A549 (cell line): ENCODE measurements around the gene PHTF2.

Source experiments
- BHLHE40 ChIP-seq: IDR thresholded peaks from 2 replicates; pipeline ENCODE4 v1.6.1; 2012; ENCODE audit warnings: low read depth, low read length, inconsistent platforms
- CEBPB ChIP-seq, 2 experiments: fragments of >200 bp in 1 of 2; sonication (Bioruptor Twin) in 1 of 2; formaldehyde crosslinking in 1 of 2; IDR thresholded peaks; 2 replicates each; pipeline ENCODE4 v1.6.1; 2012 to 2016
- EP300 ChIP-seq, 2 experiments: fragments of >200 bp; sonication (Bioruptor Twin); formaldehyde crosslinking; IDR thresholded peaks; 2 replicates in 1 of 2; 3 replicates in 1 of 2; pipeline ENCODE4 v1.6.1; 2016 to 2017
- ESRRA ChIP-seq: fragments of 150-350 bp; IDR thresholded peaks from 2 replicates; pipeline ENCODE4 v1.6.1; 2014; ENCODE audit warnings: mild to moderate bottlenecking, low read length, borderline replicate concordance
- HDAC2 ChIP-seq: fragments of 200-600 bp; sonication (generic); IDR thresholded peaks from 2 replicates; pipeline ENCODE4 v1.6.1; 2016
- MAZ ChIP-seq: fragments of 150-350 bp; IDR thresholded peaks from 2 replicates; pipeline ENCODE4 v1.6.1; 2014; ENCODE audit warnings: antibody characterized with exemption, low read depth, low read length, borderline replicate concordance
- POLR2A ChIP-seq: IDR thresholded peaks from 2 replicates; pipeline ENCODE4 v1.6.1; 2012; ENCODE audit warnings: mild to moderate bottlenecking, low read length
- RAD21 ChIP-seq, 2 experiments: fragments of >200 bp in 1 of 2; sonication (Bioruptor Twin) in 1 of 2; formaldehyde crosslinking in 1 of 2; IDR thresholded peaks in 1 of 2; conservative IDR thresholded peaks in 1 of 2; 2 replicates in 1 of 2; 3 replicates in 1 of 2; pipeline ENCODE4 v1.6.1; 2012 to 2018; ENCODE audit warnings: inconsistent platforms in 1 of 2
- SMC3 ChIP-seq: fragments of >200 bp; sonication (Bioruptor Twin); formaldehyde crosslinking; IDR thresholded peaks from 3 replicates; pipeline ENCODE4 v1.6.1; 2018; ENCODE audit warnings: inconsistent platforms
- TF ChIP-seq, protein P1 (sequence below): fragments of >200 bp; sonication (Bioruptor Twin); formaldehyde crosslinking; IDR thresholded peaks from 3 replicates; pipeline ENCODE4 v1.5.1; 2016
- TF ChIP-seq, protein P2 (sequence below): IDR thresholded peaks from 2 replicates; pipeline ENCODE4 v1.6.1; 2012
- TF ChIP-seq, protein P3 (sequence below): fragments of 450-650 bp; IDR thresholded peaks from 2 replicates; pipeline ENCODE4 v1.6.1; 2014; ENCODE audit warnings: antibody characterized with exemption
- TF ChIP-seq, protein P4 (sequence below): fragments of 200-600 bp; sonication (generic); IDR thresholded peaks from 2 replicates; pipeline ENCODE4 v1.6.1; 2016; ENCODE audit warnings: antibody characterized with exemption, mild to moderate bottlenecking, moderate library complexity

DNA sequence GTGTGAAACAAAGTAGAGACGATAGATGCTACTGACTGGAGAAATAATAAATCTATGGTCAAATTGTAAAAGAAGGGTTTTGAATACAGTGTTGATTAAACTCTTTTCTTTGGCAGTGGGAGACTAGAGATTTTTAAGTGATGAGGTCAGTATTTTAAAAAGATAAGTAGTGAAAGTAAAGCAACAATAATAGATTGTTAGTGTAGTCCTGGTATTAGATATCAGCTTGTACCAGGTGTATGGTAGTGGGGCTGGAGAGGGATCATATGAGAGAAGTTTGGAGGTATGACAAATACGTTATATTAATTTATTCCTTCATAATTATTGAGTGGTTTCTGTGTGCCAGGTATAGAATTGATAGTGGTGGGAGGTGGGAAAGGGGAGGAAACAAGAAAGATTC lies 25.2 kb downstream of the PHTF2 start:
- TF ChIP-seq MAZ (no peak), CEBPB (IDR thresholded peaks at IDR 0.05) (no peak), RAD21 (conservative IDR thresholded peaks at IDR 0.05 in 1 of 2, IDR thresholded peaks at IDR 0.05 in 1 of 2) (no peak), HDAC2 (no peak), POLR2A (no peak), EP300 (IDR thresholded peaks at IDR 0.05) (no peak), BHLHE40 (no peak), ESRRA (no peak), SMC3 (no peak)
- TF ChIP-seq, protein P1, sequence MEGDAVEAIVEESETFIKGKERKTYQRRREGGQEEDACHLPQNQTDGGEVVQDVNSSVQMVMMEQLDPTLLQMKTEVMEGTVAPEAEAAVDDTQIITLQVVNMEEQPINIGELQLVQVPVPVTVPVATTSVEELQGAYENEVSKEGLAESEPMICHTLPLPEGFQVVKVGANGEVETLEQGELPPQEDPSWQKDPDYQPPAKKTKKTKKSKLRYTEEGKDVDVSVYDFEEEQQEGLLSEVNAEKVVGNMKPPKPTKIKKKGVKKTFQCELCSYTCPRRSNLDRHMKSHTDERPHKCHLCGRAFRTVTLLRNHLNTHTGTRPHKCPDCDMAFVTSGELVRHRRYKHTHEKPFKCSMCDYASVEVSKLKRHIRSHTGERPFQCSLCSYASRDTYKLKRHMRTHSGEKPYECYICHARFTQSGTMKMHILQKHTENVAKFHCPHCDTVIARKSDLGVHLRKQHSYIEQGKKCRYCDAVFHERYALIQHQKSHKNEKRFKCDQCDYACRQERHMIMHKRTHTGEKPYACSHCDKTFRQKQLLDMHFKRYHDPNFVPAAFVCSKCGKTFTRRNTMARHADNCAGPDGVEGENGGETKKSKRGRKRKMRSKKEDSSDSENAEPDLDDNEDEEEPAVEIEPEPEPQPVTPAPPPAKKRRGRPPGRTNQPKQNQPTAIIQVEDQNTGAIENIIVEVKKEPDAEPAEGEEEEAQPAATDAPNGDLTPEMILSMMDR, result no peak
- TF ChIP-seq, protein P2, sequence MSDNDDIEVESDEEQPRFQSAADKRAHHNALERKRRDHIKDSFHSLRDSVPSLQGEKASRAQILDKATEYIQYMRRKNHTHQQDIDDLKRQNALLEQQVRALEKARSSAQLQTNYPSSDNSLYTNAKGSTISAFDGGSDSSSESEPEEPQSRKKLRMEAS, result no peak
- TF ChIP-seq, protein P3, sequence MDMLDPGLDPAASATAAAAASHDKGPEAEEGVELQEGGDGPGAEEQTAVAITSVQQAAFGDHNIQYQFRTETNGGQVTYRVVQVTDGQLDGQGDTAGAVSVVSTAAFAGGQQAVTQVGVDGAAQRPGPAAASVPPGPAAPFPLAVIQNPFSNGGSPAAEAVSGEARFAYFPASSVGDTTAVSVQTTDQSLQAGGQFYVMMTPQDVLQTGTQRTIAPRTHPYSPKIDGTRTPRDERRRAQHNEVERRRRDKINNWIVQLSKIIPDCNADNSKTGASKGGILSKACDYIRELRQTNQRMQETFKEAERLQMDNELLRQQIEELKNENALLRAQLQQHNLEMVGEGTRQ, result no peak
- TF ChIP-seq, protein P4, sequence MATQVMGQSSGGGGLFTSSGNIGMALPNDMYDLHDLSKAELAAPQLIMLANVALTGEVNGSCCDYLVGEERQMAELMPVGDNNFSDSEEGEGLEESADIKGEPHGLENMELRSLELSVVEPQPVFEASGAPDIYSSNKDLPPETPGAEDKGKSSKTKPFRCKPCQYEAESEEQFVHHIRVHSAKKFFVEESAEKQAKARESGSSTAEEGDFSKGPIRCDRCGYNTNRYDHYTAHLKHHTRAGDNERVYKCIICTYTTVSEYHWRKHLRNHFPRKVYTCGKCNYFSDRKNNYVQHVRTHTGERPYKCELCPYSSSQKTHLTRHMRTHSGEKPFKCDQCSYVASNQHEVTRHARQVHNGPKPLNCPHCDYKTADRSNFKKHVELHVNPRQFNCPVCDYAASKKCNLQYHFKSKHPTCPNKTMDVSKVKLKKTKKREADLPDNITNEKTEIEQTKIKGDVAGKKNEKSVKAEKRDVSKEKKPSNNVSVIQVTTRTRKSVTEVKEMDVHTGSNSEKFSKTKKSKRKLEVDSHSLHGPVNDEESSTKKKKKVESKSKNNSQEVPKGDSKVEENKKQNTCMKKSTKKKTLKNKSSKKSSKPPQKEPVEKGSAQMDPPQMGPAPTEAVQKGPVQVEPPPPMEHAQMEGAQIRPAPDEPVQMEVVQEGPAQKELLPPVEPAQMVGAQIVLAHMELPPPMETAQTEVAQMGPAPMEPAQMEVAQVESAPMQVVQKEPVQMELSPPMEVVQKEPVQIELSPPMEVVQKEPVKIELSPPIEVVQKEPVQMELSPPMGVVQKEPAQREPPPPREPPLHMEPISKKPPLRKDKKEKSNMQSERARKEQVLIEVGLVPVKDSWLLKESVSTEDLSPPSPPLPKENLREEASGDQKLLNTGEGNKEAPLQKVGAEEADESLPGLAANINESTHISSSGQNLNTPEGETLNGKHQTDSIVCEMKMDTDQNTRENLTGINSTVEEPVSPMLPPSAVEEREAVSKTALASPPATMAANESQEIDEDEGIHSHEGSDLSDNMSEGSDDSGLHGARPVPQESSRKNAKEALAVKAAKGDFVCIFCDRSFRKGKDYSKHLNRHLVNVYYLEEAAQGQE, result no peak
